WERI-Rb-1 (cell line): ENCODE measurements around the gene RNF115.
"Not testable (repeated sequence)": the region's sequence is repeated elsewhere in the genome, so short reads cannot be mapped to it uniquely, and the experiment has no call there.

Experiments used
- DNase-seq: peaks from one replicate; pipeline ENCODE4 v3.0.0-alpha.2; 2020
- H3K27ac ChIP-seq: fragments of 250-450 bp; sonication (Bioruptor Pico); 2 replicates; pipeline ENCODE4 v1.5.1; 2020; ENCODE audit warnings: mild to moderate bottlenecking, moderate library complexity
- H3K27me3 ChIP-seq: fragments of 250-450 bp; sonication (Bioruptor Pico); 2 replicates; pipeline ENCODE4 v1.5.1; 2021; ENCODE audit warnings: mild to moderate bottlenecking, low read depth, moderate library complexity; ENCODE audit not compliant: insufficient read depth, severe bottlenecking
- H3K36me3 ChIP-seq: fragments of 250-450 bp; sonication (Bioruptor Pico); 2 replicates; pipeline ENCODE4 v1.5.1; 2020; ENCODE audit warnings: mild to moderate bottlenecking, moderate library complexity
- H3K4me3 ChIP-seq: 2 replicates; pipeline ENCODE4 v1.5.1; 2011; ENCODE audit warnings: low read depth, mild to moderate bottlenecking, control low read depth, low read length
- H3K9me3 ChIP-seq: fragments of 250-450 bp; sonication (Bioruptor Pico); 2 replicates; pipeline ENCODE4 v1.5.1; 2021; ENCODE audit warnings: mild to moderate bottlenecking, moderate library complexity; ENCODE audit not compliant: severe bottlenecking
- CTCF ChIP-seq: IDR thresholded peaks from 2 replicates; pipeline ENCODE4 v1.5.1; 2011; ENCODE audit warnings: low read depth, mild to moderate bottlenecking, control low read depth, inconsistent platforms, low read length

The RNF115 gene

GRCh38 chr1:145729666-145730436 lies 94.0 kb downstream of the RNF115 start:
- H3K9me3 ChIP-seq, result no peaks in the 10 kb centered on the region
- no peak overlapping the region for H3K4me3 ChIP-seq
- TF ChIP-seq CTCF, result no peak
- no peak for DNase-seq
- no peaks in the 10 kb centered on the region for H3K27me3 ChIP-seq
- no peak overlapping the region for H3K27ac ChIP-seq
- no peaks in the 10 kb centered on the region for H3K36me3 ChIP-seq

GRCh38 chr1:145729196-145729595 lies 94.7 kb downstream of the RNF115 start:
- Histone ChIP-seq H3K36me3 (no peaks in the 10 kb centered on the region), H3K4me3 (no peak overlapping the region), H3K27me3 (no peaks in the 10 kb centered on the region), H3K27ac (no peak overlapping the region), H3K9me3 (no peaks in the 10 kb centered on the region)
- DNase-seq, result peak; percentile 90
- no peak for TF ChIP-seq CTCF

- DNase-seq, H3K9me3 ChIP-seq, H3K27me3 ChIP-seq, H3K4me3 ChIP-seq, H3K27ac ChIP-seq, H3K36me3 ChIP-seq: not testable (repeated sequence)
These were observed 97.7 kb downstream of the RNF115 start for GRCh38 chr1:145726193-145726592.

- DNase-seq, result peak; percentile 87
- Histone ChIP-seq H3K36me3 (no peaks in the 10 kb centered on the region), H3K4me3 (0 out of 2 replicates have a peak overlapping the region, but pooled peaks have one; percentile 8), H3K27ac (no peak overlapping the region), H3K9me3 (no peaks in the 10 kb centered on the region), H3K27me3 (no peaks in the 10 kb centered on the region)
- TF ChIP-seq CTCF, result peak; percentile 100
These were observed 102.8 kb downstream of the RNF115 start for GRCh38 chr1:145720878-145721671.

- no peaks in the 10 kb centered on the region for H3K27me3 ChIP-seq
- H3K27ac ChIP-seq, result no peak overlapping the region
- H3K4me3 ChIP-seq, result no peak overlapping the region
- TF ChIP-seq CTCF, result no peak
- no peaks in the 10 kb centered on the region for H3K36me3 ChIP-seq
- no peak for DNase-seq
- H3K9me3 ChIP-seq, result no peaks in the 10 kb centered on the region
These were observed 103.4 kb downstream of the RNF115 start for GRCh38 chr1:145720556-145720877.

- Histone ChIP-seq H3K27ac (no peak within 1 kb of the TSS), H3K4me3 (no peak within 1 kb of the TSS), H3K9me3 (no peaks in the 10 kb centered on the region), H3K27me3 (no peaks in the 10 kb centered on the region), H3K36me3 (no peaks in the 10 kb centered on the region)
- no peak for DNase-seq
- TF ChIP-seq CTCF, result no peak
These were observed 104.4 kb downstream of the RNF115 start, which contains the start of gene CD160 for GRCh38 chr1:145719230-145720079. Gene CD160 (plus strand): TSS chr1:145719499. CDS start chr1:145728328, 8,829 bp downstream.

- H3K36me3 ChIP-seq, H3K27me3 ChIP-seq, DNase-seq, H3K9me3 ChIP-seq, H3K4me3 ChIP-seq, H3K27ac ChIP-seq: not testable (repeated sequence)
These were observed 105.4 kb downstream of the RNF115 start for GRCh38 chr1:145718465-145718864.
